PC-9 (cell line): Measurements from ENCODE around the gene OBSCN.

Experiments
- CTCF ChIP-seq: fragments of 200-600 bp; sonication (generic); conservative IDR thresholded peaks from 2 replicates; pipeline ENCODE4 v1.6.1; 2017; ENCODE audit warnings: mixed run types, antibody characterized with exemption, mild to moderate bottlenecking, moderate library complexity
- EZH2 ChIP-seq: fragments of 200-600 bp; sonication (generic); IDR thresholded peaks from 2 replicates; pipeline ENCODE4 v1.8.0; 2017; ENCODE audit warnings: antibody characterized with exemption, low read depth

DNA sequence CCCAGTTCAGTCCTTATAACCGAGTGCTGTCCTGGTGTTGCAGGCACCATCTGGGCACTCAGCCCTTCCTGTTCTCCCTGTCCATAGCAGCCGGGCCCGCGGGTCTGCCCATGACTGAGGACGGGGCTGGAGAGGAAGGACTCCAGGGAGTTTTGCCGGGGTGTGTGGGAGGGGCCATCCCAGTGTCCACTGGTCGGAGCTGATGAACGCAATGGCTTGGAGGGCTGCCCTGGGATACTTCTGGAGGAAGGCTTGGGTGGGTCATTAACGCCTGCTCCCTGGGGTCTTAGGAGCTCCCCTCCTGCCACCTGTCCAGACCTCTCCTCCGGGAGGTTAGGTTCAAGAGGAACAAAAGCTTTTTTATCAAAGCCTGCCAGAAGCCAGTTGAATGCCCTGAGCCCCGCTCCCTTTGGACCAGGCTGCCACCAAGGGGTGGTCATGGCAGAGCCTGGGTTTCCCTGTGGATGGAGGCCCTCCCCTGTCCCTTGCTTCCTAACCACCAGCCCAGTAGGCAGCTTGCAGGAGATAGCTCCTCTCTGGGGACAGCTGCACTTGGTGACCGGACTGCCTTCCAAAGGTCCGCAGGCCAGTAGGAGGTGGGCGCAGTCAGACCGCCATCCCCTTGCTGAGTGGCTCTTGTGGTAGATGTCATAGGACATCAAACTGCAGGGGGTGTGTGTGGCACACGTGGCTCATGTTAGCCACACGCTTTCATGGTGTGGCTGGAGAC, 137.5 kb downstream of the OBSCN start:
- TF ChIP-seq CTCF (no peak), EZH2 (no peak)
